ENCODE results near the gene KATNA1. TPM values are rescaled to one million over a fixed set of nuclear protein-coding genes. Genes with fewer than 3 reads are reported as not detected.
A peak's percentile ranks its signal among the peaks of the same experiment; 100 is the strongest.

Gene KATNA1
- total RNA-seq, result 19.2 and 20.0 TPM in 2 replicates
- long read RNA-seq, transcript KATNA1-203 (11 exons, 1,984 nt), result major isoform, 206 of 234 reads
- long read RNA-seq, partial matches to known transcripts, result 2 of 234 reads
- long read RNA-seq, other reads (novel, unspliced or antisense), result 24 of 234 reads

DNA sequence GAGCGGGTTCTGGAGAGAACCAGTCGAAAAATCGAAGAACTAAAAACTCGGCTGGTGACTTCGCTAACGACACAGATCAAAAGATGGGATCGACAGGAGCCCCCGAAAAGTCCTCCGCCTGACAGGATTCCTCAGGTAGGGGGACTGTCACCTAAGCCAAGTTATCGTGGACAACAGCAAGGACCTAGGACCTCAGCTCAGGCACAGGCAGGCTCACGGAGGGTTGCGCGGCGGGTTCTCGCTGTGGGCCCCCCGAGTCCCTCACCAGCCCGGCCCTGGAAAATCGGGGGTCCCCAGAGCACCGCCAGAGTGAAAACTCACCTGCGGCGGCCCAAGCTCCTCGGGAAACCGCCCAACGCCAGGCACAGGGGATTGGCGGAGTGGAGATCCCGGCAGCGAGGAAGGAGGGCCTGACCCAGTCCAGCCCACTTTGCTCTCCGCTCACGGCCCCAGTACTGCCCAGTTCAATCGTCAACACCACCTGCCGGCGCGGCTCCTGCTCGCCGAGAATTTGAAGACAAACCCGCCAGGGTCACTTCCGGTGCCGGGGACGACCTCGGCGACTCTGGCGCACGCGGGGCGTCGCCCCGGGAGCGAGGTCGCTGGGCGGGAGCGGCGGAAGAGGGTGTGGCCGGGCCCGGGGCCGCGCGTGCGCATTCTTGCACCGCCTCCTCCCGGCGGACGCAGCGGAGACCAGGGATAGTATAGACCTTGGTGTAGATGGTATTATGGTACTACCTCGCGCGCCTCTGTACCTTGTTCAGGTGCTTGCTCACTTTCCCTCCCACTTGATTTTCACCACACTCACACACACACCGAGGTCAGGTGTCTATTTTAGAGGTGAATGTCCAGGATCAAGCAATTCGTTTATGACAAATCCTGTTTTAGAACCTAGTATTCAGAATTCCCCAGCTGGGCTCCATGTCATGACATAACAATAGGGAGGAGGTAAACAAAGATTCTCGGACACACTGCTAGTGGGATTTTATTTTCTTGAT is at the start of gene KATNA1:
TSS of gene KATNA1 (minus strand) at position 567 of the 998 bp plus-strand sequence. CDS start 10,167 bp downstream, outside the sequence.
- Mint-ChIP-seq H3K4me1 (ENCODE audit: unreplicated experiment) (peaks cover 24% of the 10 kb centered on the region), H3K27me3 (ENCODE audit: unreplicated experiment) (no peaks in the 10 kb centered on the region), H3K36me3 (ENCODE audit: unreplicated experiment) (no peaks in the 10 kb centered on the region), H3K9me3 (ENCODE audit: unreplicated experiment) (no peaks in the 10 kb centered on the region), H3K4me3 (ENCODE audit: unreplicated experiment) (peak within 1 kb of the TSS; percentile 84), H3K27ac (ENCODE audit: unreplicated experiment) (peak within 1 kb of the TSS; percentile 74)
- peak; percentile 93 for DNase-seq (ENCODE audit: extremely low spot score, unreplicated experiment)
- TF ChIP-seq, protein P1, sequence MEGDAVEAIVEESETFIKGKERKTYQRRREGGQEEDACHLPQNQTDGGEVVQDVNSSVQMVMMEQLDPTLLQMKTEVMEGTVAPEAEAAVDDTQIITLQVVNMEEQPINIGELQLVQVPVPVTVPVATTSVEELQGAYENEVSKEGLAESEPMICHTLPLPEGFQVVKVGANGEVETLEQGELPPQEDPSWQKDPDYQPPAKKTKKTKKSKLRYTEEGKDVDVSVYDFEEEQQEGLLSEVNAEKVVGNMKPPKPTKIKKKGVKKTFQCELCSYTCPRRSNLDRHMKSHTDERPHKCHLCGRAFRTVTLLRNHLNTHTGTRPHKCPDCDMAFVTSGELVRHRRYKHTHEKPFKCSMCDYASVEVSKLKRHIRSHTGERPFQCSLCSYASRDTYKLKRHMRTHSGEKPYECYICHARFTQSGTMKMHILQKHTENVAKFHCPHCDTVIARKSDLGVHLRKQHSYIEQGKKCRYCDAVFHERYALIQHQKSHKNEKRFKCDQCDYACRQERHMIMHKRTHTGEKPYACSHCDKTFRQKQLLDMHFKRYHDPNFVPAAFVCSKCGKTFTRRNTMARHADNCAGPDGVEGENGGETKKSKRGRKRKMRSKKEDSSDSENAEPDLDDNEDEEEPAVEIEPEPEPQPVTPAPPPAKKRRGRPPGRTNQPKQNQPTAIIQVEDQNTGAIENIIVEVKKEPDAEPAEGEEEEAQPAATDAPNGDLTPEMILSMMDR (IDR thresholded peaks at IDR 0.05), result no peak

GRCh38 chr6:149698175-149698574 is 49.7 kb upstream of the KATNA1 start:
- TF ChIP-seq, protein P1 (IDR thresholded peaks at IDR 0.05), result no peak
- H3K27ac Mint-ChIP-seq (ENCODE audit: unreplicated experiment), result no peak overlapping the region

DNA sequence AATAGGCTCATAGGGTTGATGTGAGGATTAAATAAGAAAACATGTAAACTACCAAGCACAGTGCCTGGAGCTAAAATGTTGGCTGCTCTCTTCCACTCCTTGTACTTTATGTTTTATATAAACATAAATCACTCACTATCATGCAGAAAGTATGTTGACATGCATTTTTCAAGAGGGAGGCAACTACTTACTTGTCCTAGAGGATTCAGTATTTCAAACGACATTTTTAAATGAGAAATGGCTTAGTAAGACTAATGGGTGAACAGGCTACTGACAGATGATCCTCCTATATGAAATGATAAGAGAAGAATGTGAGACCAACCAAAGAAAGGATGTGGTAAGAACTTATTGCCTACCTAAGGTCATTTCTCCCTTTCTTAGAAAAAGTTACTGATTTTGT is 48.4 kb upstream of the KATNA1 start:
- Mint-ChIP-seq H3K4me3 (ENCODE audit: unreplicated experiment) (no peak overlapping the region), H3K4me1 (ENCODE audit: unreplicated experiment) (peaks cover 17% of the 10 kb centered on the region), H3K9me3 (ENCODE audit: unreplicated experiment) (no peaks in the 10 kb centered on the region), H3K27ac (ENCODE audit: unreplicated experiment) (peak overlapping the region; percentile 71), H3K27me3 (ENCODE audit: unreplicated experiment) (no peaks in the 10 kb centered on the region), H3K36me3 (ENCODE audit: unreplicated experiment) (peaks cover 18% of the 10 kb centered on the region)
- DNase-seq (ENCODE audit: extremely low spot score, unreplicated experiment), result no peak
- TF ChIP-seq, protein P1 (IDR thresholded peaks at IDR 0.05), result no peak

More at GRCh38 chr6:149698175-149698574, 49.7 kb upstream of the KATNA1 start:
- Mint-ChIP-seq H3K36me3 (ENCODE audit: unreplicated experiment) (peaks cover 13% of the 10 kb centered on the region), H3K27me3 (ENCODE audit: unreplicated experiment) (no peaks in the 10 kb centered on the region), H3K9me3 (ENCODE audit: unreplicated experiment) (no peaks in the 10 kb centered on the region), H3K4me1 (ENCODE audit: unreplicated experiment) (peaks cover 19% of the 10 kb centered on the region), H3K4me3 (ENCODE audit: unreplicated experiment) (no peak overlapping the region)
- DNase-seq (ENCODE audit: extremely low spot score, unreplicated experiment), result no peak

- Mint-ChIP-seq H3K27me3 (ENCODE audit: unreplicated experiment) (no peaks in the 10 kb centered on the region), H3K9me3 (ENCODE audit: unreplicated experiment) (no peaks in the 10 kb centered on the region), H3K4me1 (ENCODE audit: unreplicated experiment) (peaks cover 12% of the 10 kb centered on the region), H3K27ac (ENCODE audit: unreplicated experiment) (no peak overlapping the region), H3K4me3 (ENCODE audit: unreplicated experiment) (no peak overlapping the region), H3K36me3 (ENCODE audit: unreplicated experiment) (peaks cover 25% of the 10 kb centered on the region)
- DNase-seq (ENCODE audit: extremely low spot score, unreplicated experiment), result no peak
- TF ChIP-seq, protein P1 (IDR thresholded peaks at IDR 0.05), result no peak
Measured at GRCh38 chr6:149694921-149695320, 46.4 kb upstream of the KATNA1 start.

GRCh38 chr6:149691201-149691600 is 42.7 kb upstream of the KATNA1 start:
- Mint-ChIP-seq H3K27ac (ENCODE audit: unreplicated experiment) (no peak overlapping the region), H3K4me1 (ENCODE audit: unreplicated experiment) (peaks cover 2% of the 10 kb centered on the region), H3K4me3 (ENCODE audit: unreplicated experiment) (no peak overlapping the region), H3K9me3 (ENCODE audit: unreplicated experiment) (no peaks in the 10 kb centered on the region), H3K27me3 (ENCODE audit: unreplicated experiment) (no peaks in the 10 kb centered on the region), H3K36me3 (ENCODE audit: unreplicated experiment) (peaks cover 35% of the 10 kb centered on the region)
- TF ChIP-seq, protein P1 (IDR thresholded peaks at IDR 0.05), result no peak
- DNase-seq (ENCODE audit: extremely low spot score, unreplicated experiment), result no peak

Data from osteocyte (in vitro differentiated cells).